Thoracic aorta (tissue), 2 donors: Measurements from ENCODE around the gene RALA. TPM values are rescaled to one million over a fixed set of nuclear protein-coding genes. Genes with fewer than 3 reads are reported as not detected.

Source experiments
- ATAC-seq: fragments of 150-250 bp; one replicate; pipeline ENCODE4 v1.8.0; 2017; ENCODE audit warnings: low read depth; ENCODE audit not compliant: insufficient number of reproducible peaks, low FRiP score
- DNase-seq: peaks from one replicate; pipeline ENCODE4 v3.0.0-alpha.2; 2020; ENCODE audit warnings: low spot score
- H3K27ac ChIP-seq, 2 donors: fragments of 200-600 bp; sonication (generic); 1 replicate in 1 of 2; 2 replicates in 1 of 2; pipeline ENCODE4 v1.5.1; 2016; ENCODE audit warnings: mild to moderate bottlenecking in 2 of 2, moderate library complexity in 2 of 2
- H3K27me3 ChIP-seq: fragments of 200-600 bp; sonication (generic); replicated peaks from 2 replicates; pipeline ENCODE4 v1.6.0; 2016; ENCODE audit warnings: mild to moderate bottlenecking; ENCODE audit not compliant: insufficient read depth
- H3K36me3 ChIP-seq: fragments of 200-600 bp; sonication (generic); one replicate; pipeline ENCODE4 v1.5.1; 2016
- H3K4me1 ChIP-seq, 2 donors: fragments of 200-600 bp; sonication (generic); 1 replicate in 1 of 2; 2 replicates in 1 of 2; pipeline versions ENCODE4 v1.5.1 to v1.6.0; 2016; ENCODE audit warnings: low read depth in 2 of 2, mild to moderate bottlenecking in 1 of 2; ENCODE audit not compliant: control insufficient read depth in 1 of 2
- H3K4me3 ChIP-seq: fragments of 200-600 bp; sonication (generic); 2 replicates; pipeline ENCODE4 v1.5.1; 2016; ENCODE audit warnings: mild to moderate bottlenecking
- H3K9me3 ChIP-seq: fragments of 200-600 bp; sonication (generic); 2 replicates; pipeline ENCODE4 v1.5.1; 2016
- CTCF ChIP-seq: fragments of 200-600 bp; sonication (generic); IDR thresholded peaks from one replicate; pipeline ENCODE4 v1.5.1; 2019; ENCODE audit warnings: antibody characterized with exemption
- total RNA-seq, 2 donors: library from RNA; depleted of rRNA; stranded (reverse); fragments of >200 nt; gene quantifications; one replicate each; pipeline versions ENCODE4 v1.1.0 to v1.2.3, GENCODE V29; 2016

Gene RALA
- total RNA-seq, 2 donors from 2014 or later: 7.3 to 9.8 TPM

GRCh38 chr7:39693812-39694211, 70.4 kb downstream of the RALA start:
- TF ChIP-seq CTCF: no peak
- no peaks in the 10 kb centered on the region for H3K9me3 ChIP-seq
- H3K27me3 ChIP-seq: no peaks in the 10 kb centered on the region
- no peak overlapping the region for H3K4me3 ChIP-seq
- DNase-seq (no peak), ATAC-seq (no peak)
- peaks cover 9% of the 10 kb centered on the region for H3K36me3 ChIP-seq
- no peak overlapping the region for H3K27ac ChIP-seq
- no peaks in the 10 kb centered on the region for H3K4me1 ChIP-seq

GRCh38 chr7:39695852-39696586, 72.6 kb downstream of the RALA start:
- Histone ChIP-seq H3K27ac (no peak overlapping the region), H3K9me3 (no peaks in the 10 kb centered on the region), H3K4me3 (no peak overlapping the region), H3K4me1 (no peaks in the 10 kb centered on the region), H3K27me3 (no peaks in the 10 kb centered on the region), H3K36me3 (peaks cover 9% of the 10 kb centered on the region)
- ATAC-seq: no peak
- TF ChIP-seq CTCF: no peak
- no peak for DNase-seq

GRCh38 chr7:39696631-39697030, 73.3 kb downstream of the RALA start:
- H3K36me3 ChIP-seq: peaks cover 9% of the 10 kb centered on the region
- H3K27ac ChIP-seq: no peak overlapping the region
- H3K27me3 ChIP-seq: no peaks in the 10 kb centered on the region
- no peak for DNase-seq
- no peak overlapping the region for H3K4me3 ChIP-seq
- no peaks in the 10 kb centered on the region for H3K9me3 ChIP-seq
- H3K4me1 ChIP-seq: no peaks in the 10 kb centered on the region
- TF ChIP-seq CTCF: no peak
- ATAC-seq: no peak

GRCh38 chr7:39697483-39697882, 74.1 kb downstream of the RALA start:
- no peak overlapping the region for H3K27ac ChIP-seq
- H3K4me3 ChIP-seq: no peak overlapping the region
- no peaks in the 10 kb centered on the region for H3K4me1 ChIP-seq
- no peaks in the 10 kb centered on the region for H3K27me3 ChIP-seq
- DNase-seq: no peak
- no peaks in the 10 kb centered on the region for H3K9me3 ChIP-seq
- H3K36me3 ChIP-seq: peaks cover 9% of the 10 kb centered on the region
- no peak for TF ChIP-seq CTCF
- no peak for ATAC-seq

GRCh38 chr7:39700165-39700564, 76.8 kb downstream of the RALA start:
- ATAC-seq (no peak), DNase-seq (no peak)
- no peaks in the 10 kb centered on the region for H3K27me3 ChIP-seq
- no peaks in the 10 kb centered on the region for H3K4me1 ChIP-seq
- no peak for TF ChIP-seq CTCF
- H3K4me3 ChIP-seq: no peak overlapping the region
- no peak overlapping the region for H3K27ac ChIP-seq
- no peaks in the 10 kb centered on the region for H3K9me3 ChIP-seq
- H3K36me3 ChIP-seq: peaks cover 9% of the 10 kb centered on the region
